ENCODE data around the gene SLC31A2.
"Not testable (repeated sequence)": the region's sequence is repeated elsewhere in the genome, so short reads cannot be mapped to it uniquely, and the experiment has no call there.

The SLC31A2 gene, protein sequence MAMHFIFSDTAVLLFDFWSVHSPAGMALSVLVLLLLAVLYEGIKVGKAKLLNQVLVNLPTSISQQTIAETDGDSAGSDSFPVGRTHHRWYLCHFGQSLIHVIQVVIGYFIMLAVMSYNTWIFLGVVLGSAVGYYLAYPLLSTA

DNA sequence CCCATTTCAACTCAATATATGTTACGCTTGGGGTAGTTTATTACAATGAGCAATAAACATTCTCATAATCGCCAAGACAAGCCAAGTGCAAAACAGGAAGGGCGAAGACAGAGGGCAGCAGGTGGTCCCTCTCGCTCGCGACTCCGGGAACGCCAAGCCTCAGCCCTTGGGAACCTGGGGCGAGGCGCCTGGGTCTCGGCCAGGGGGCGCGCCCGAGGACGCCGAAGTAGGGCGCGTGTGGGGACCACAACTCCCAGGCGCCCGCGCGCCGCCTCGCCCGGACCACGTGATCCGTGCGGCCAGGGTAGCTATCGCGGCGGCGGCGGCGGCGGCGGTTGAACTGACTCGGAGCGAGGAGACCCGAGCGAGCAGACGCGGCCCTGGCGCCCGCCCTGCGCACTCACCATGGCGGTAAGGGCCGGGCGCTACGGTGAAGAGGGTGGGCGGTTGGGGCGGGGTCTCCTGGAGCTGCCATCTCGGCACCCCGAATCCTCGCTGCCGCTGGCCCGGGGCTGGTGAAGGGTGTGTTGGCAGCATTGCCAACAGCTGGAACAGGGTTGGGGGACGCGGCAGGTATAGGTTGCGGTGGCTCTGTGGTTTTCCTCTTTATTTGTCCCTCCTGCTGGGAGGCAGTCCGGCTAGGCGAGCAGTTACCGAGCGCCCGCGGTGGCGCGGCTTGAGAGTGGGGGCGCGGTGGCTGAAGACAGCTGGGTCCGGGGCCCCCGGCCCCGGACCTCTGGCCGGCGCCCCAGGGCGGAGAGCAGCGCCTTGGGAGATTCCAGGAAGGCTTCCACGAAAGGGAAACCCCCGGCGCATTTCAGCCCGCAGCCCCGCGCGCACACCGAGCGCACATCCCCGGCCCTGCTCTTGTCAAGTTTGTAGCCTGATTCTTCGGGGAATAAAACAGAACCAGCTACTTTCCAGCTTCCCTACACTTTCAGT is at the start of gene SLC31A2:
Gene SLC31A2, plus strand, starts transcription at position 338 of the 942 bp plus-strand sequence. Its CDS starts 68 bp downstream, at position 406.
- peak; percentile 86 for DNase-seq

DNA sequence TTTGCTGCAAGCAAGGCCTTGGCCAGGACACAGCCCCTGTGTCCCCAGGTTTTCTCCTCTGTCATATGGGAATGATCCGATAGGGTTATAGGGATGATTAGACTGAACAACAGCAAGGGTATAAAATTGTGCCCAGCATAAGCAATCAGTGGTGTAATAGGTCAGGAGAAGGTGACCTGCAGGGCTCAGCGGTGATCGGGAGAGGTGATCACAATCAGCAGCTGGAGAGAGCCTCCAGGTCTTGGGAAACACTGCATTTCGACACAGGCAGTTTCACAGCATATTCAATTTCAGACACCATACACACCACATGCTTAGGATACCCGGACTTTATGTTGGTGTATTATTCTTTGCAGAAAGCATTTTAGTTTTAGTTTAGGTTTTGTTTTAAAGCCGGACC is 45.5 kb upstream of the SLC31A2 start:
- not testable (repeated sequence) for DNase-seq

DNA sequence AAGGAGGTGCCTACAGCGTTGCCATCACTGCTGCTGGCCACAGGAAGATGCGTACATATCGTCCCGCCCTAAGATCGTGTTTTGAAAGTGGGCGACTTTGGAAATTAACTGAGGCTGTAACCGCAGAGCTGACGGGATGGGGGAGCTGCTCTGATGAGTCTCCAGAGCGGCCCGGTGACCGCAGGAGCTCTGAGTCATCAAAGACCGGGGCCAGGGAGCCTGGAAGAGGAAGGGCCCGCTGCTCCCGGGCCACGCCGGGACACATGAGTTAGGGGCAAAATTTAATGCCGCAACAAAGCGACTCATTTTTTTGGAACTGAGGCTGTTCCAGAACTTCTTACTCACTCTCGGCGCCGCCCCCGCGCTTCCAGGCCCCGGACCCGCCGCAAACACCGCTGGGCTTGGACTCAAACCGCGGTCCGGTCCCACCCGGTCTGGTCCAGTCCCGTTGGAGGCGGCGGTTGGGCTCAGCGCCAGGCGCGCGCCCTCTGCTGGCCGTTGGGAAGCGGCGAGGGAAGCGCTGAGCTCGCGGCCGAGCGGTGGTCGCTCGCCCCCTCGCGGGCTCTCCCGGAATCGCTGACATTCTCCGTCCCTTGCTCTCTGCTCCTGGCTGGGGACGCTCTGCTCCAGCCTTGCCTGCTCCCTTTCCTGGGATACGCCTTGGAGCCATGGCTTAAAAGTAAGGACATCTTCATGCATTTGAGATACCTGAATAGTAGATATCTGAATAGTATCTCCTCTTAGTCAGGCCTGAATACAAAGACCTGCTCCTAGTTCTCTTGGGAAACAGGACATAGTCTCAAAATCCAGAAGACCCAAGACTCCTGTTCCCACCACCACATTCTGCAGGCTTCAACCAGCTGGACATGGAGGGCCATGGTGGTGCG is 39.5 kb upstream of the SLC31A2 start:
- not testable (repeated sequence) for DNase-seq

DNA sequence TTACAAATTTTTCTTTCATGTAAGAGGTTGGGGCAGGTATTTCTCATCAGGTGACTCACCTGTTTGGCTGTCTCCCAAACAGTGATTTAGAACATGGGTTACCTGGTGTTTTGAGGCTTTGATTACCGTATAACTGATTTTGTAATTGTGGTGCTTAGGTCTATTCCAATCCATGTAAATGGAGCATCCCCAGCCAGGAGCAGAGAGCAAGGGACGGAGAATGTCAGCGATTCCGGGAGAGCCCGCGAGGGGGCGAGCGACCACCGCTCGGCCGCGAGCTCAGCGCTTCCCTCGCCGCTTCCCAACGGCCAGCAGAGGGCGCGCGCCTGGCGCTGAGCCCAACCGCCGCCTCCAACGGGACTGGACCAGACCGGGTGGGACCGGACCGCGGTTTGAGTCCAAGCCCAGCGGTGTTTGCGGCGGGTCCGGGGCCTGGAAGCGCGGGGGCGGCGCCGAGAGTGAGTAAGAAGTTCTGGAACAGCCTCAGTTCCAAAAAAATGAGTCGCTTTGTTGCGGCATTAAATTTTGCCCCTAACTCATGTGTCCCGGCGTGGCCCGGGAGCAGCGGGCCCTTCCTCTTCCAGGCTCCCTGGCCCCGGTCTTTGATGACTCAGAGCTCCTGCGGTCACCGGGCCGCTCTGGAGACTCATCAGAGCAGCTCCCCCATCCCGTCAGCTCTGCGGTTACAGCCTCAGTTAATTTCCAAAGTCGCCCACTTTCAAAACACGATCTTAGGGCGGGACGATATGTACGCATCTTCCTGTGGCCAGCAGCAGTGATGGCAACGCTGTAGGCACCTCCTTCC is 37.9 kb upstream of the SLC31A2 start:
- DNase-seq = not testable (repeated sequence)

DNA sequence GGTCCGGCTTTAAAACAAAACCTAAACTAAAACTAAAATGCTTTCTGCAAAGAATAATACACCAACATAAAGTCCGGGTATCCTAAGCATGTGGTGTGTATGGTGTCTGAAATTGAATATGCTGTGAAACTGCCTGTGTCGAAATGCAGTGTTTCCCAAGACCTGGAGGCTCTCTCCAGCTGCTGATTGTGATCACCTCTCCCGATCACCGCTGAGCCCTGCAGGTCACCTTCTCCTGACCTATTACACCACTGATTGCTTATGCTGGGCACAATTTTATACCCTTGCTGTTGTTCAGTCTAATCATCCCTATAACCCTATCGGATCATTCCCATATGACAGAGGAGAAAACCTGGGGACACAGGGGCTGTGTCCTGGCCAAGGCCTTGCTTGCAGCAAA is 32.0 kb upstream of the SLC31A2 start:
- not testable (repeated sequence) for DNase-seq

DNA sequence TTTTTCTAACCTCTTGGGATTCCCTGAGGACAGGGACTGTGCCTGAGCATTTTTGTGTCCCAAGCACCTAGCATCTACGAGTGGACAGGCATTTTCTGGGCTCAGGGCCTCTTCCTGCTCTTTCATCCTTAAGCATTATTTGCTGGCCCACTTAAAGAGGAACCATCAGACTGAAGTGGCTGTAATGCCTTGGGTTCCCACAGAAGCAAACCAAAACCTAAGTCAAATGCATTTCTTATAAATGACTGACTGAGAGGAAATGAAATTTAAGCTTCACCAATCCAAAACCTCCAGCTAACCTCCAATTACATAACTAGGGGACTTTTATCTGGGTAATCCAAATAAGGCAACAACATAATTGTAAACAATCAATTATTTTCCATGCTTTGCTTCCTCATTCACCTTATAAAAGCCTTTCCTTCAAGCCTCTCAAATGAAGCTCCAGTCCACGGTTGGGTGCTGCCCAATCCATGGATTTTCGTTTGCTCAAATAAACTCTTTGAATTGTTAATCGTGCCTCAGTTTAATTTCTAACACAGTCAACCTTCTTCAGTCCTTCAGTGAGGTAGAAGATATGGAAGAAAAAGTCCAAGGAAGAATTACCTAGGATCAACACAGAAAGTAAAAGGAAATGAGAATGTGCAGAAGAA is 25.3 kb upstream of the SLC31A2 start:
- no peak for DNase-seq

DNA sequence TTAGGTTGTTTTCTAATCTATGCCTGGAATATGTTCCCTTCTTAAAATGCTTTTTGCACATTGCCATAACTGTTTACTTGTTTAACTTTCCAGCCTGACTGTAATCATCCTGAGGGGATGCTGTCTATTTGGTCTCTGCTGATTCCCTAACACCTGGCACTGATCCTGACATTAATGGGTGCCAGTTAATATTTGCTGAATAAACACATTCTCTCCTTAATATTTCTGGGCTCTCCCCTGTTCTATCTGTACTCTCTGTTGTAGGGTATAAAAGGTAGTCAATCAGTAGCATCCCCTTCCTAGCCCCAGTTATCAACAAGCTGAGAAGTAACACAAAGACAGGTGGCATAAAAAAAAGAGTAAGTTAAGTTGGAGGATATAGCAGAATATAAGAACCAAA is 21.3 kb upstream of the SLC31A2 start:
- DNase-seq = no peak

DNA sequence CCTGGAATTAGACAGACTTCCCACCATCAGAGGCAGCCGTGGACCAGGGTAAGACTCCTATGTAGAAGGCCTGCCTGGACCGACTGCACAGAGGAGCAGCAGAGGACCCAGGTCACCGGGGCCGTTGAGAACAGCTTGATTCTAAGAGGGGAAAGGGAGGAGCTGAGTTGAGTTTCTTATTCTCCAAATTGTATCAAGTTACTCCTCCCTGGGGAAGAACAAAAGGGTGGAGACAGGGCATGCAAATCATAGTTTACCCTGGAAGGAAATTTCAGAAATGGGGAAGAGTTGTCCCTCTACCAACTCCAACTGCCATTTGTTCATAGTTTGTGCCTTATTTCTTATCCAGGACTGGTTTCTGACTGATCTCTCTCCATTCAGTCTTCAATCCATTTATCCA is 20.9 kb upstream of the SLC31A2 start:
- DNase-seq = no peak

DNA sequence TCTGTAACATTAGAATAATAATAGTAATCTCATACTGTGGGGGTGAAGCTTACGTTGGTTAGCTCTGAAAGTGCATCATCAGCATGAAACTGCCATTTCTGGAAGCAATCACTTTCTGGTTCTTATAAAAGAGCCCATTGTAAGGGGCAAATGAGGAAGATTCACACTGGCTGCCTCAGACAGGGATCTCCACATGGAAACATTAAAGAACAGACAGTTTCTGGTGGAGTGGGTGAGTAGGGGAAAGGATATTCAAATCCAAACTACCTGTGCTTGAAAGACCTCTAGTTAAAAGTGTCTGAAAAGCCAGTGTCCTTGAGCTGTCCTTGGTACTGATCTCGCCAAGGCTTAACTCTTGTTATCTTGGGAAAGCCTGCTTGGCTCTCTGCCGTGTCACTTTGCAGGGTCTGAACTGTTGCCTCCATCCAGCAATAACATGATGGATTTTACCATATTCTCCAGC is 19.1 kb upstream of the SLC31A2 start:
- no peak for DNase-seq

DNA sequence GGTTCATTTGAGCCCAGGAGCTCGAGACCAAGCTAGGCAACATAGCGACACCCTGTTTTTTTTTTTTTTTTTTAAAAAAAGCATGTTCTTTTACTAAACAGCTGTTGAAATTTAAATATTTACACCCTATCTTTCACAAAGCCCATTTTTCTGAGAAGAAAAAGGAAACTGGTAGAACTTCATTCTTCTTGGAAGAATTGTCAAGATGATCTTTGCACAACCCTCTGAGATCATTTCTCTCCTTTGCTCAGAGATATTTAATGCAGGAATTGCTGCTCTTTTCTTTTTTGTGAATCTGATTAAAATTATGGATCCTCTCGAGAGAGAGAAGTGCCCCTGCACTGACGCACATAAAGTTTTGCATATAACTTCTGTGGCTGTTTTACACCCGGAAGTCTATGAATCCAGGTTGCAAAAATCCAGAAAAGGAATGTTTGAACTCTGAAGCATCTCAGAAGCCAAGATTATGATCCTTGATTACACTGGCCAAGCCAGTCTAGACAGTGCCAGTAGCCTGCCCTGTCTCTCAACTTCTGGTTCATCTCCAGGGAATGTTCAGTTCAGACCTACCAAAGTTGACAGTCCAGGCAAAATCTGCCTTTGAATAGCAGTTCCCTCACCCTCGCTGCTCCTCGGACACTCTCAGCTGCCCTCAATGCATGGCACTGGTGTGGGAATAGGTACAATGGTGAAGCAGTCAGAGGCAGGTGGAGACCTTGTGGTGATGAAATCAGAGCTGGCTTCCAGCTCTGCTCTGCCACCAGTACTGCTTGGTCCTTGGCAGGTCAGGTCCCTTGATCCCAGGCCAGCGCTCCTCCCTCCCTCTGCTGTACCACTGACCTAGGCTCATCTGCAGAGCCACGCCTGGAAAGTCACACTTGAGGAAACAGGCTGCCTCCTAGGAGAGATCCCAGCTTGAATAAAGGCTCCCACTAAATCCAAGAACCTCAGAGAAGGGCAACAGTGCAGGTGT is 13.3 kb upstream of the SLC31A2 start:
- DNase-seq = no peak

DNA sequence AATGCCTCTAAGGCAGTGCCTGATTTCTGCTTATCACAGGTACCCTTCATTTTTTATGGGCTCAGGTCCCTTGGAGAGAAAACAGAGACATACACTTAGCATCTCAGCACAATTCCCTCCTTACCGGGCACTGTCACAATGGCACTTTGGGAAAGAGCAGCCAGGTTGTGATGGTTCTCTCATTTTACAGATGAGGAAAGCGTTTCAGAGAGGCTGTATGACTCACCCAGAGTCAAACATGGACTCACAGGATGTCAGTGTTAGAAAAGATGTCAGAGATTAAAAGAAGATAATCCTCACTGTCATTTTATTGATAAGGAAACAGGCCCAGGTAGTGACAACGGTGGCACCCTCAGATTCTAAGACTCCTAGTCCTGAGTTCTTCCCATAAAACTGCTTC is 12.0 kb upstream of the SLC31A2 start:
- no peak for DNase-seq

DNA sequence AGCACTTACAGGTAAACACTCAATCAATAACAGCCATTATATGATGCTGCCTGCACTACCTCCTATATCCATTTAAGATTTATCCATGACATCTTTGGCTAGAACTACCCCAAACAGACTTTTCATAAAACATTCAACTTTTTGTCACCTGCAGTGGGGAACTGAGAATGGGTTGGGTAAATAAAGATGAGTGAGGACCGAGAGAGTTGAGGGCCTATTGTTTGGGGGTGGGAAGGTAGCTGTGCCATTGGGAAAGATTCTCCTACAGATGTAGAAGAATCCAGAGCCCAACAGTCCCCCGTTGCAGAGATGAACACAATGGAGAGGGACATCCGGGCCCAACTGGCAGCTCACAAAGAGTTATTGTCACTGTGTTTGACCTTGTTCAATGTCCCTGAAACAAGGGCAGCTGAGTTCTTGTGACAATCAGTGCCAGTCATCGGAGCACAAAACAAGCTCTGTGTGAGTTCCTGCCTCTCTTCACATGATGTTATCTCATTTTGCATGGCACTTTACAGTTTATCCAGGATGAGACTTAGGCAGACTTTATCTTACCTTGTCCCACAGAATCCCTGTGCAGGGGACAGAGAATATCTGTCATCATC is 11.5 kb upstream of the SLC31A2 start:
- DNase-seq = no peak

DNA sequence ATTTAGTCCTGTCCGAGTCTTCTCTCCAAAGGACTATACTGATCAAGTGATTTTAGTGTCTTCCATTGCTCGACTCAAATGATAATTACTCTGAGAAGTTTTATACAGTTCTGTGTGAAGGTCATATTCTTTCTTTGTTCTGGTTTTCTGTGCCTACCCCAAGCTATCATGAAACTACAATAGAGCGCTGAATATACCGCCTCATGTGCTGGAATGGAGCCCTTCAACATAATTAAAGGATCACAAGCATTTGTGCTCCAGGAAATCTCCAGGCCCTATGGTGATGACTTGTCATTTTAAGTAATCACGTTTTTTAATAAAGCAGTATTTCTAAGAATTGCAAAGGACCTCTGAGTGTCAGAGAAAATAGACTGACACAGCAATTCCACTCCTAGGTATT is 10.9 kb upstream of the SLC31A2 start:
- no peak for DNase-seq

DNA sequence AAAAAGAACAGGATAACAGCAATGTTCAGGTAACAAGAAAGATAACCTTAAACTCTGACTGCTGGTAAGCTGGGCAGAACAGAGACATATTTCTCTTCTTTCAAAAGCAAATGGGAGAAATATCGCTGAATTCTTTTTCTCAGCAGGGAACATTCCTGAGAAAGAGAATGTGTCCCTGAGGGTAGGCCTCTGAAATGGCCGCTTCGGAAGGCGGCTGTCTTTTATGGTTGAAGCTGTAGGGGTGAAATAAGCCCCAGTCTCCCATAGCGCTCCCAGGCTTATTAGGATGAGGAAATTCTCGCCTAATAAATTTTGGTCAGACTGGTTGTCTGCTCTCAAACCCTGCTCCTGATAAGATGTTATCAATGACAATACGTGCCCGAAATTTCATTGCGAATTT is 9.9 kb upstream of the SLC31A2 start:
- DNase-seq = not testable (repeated sequence)

DNA sequence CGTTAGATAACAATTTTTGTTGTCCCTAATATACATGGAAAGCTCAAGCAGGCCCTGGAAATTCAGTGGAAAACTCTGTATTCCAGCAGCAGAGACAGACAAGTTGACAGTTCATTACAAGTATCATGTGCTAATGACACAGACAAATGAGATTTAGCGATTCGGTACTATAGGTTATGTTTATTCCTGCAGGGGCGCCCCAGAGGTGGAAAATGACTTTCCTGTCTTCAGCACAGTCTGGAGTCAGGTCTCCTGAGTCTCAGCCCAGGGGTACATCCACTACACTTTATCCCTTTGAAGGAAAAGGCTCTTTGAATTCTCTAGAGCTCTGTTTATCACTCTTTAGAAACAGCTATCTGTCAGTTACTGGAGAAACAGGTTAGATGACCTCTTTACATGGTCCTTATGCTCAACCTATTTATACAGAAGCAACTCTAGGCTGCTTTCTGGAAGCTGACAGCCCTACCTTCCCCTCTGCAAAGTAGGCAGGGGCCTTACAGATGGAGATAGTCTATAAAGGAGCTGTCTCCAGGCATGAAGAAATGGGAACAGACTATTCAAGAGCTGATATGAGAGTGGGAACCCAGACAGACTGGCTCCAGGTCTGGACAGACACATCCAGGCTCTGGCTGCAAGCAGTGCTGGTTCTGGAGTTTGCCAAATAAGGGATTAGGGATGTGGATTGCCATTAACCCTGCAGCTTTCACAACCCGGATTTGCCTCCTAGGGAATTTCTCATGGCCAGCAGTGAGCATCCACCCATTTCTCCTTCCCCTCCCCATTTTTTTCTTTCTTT is 7.2 kb upstream of the SLC31A2 start:
- no peak for DNase-seq

DNA sequence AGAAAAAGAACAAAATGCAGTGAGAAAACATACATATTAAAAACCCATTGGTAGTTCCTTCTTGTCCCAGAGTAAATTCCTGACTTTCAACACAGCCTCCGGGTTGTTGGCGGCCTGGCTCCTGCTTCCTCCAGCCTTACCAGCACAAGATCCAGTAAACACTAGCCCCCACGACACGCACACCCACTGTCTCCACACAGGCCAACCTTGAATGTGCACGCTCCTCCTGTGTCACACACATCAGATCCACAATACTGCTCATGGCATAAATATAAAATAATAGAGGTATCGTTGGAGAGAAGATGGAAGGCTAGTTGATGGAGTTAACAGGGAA is 2.5 kb upstream of the SLC31A2 start:
- no peak for DNase-seq

DNA sequence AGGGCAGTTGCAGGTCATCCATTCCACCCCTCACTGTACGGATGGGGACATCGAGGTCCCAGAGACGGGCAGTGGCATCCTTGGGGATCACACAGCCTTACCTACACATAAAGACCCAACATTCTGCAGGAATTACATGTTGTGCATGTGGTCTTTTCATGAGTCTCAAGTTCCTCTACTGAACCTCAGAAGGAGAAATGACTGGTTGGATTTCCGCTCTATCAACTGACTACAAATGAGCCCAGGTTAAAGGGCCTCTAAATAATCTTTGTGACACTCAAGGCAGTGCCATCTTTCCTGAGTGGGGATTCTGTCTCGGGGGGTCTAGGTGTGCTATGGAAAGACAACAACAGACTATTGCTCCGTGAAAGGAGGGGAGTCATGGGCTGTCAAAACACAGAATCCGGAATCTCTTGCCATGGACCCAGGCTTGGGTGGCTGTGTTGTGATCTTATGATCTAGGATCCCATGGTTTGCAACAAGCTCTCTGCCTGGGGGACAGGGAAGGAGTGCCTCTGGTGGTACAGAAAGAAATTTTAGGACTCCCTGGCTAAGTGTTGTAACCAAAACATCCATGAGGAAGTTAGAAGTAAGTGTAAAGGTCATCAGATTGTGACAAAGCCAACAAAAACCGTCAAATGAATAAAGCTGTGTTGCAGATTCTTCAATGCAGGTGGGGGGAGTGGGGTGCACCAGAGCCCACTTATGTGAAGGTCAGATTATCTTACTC is 1.9 kb upstream of the SLC31A2 start:
- no peak for DNase-seq

DNA sequence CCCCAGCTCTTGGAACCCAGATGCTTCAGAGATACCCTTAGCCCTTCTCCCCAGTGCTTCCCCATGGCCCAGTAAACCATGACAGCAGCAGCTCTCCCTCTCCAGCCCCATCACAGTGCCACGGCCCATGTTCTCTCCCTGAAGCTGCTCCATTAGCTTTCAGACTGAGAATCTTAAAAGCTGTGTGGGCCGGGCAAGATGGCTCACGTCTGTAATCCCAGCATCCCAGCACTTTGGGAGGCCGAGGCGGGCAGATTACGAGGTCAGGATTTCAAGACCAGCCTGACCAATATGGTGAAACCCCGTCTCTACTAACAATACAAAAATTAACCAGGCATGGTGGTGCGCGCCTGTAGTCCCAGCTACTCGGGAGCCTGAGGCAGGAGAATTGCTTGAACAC is 1.2 kb upstream of the SLC31A2 start:
- not testable (repeated sequence) for DNase-seq
